Spleen (tissue), 11 donors: Measurements from ENCODE around the gene LSMEM2. TPM values are rescaled to one million over a fixed set of nuclear protein-coding genes. Genes with fewer than 3 reads are reported as not detected.
"Not testable (repeated sequence)": the region's sequence is repeated elsewhere in the genome, so short reads cannot be mapped to it uniquely, and the experiment has no call there.

Experiments used
- DNase-seq: peaks from one replicate; pipeline ENCODE4 v3.0.0-alpha.2; 2020
- H3K27ac ChIP-seq, 8 donors: fragments of 200-600 bp; sonication (generic) in 7 of 8; 1 replicate in 4 of 8; 2 replicates in 4 of 8; pipeline versions ENCODE4 v1.5.0 to v1.8.0; 2016 to 2021; ENCODE audit warnings: inconsistent platforms in 4 of 8, mild to moderate bottlenecking in 4 of 8, moderate library complexity in 1 of 8
- H3K27me3 ChIP-seq, 7 donors: fragments of 200-600 bp; sonication (generic) in 6 of 7; replicated peaks in 1 of 7; 1 replicate in 4 of 7; 2 replicates in 3 of 7; pipeline versions ENCODE4 v1.5.0 to v1.8.0; 2016 to 2021; ENCODE audit warnings: inconsistent platforms in 3 of 7, mild to moderate bottlenecking in 1 of 7
- H3K36me3 ChIP-seq, 6 donors: fragments of 200-600 bp; sonication (generic) in 5 of 6; 1 replicate in 4 of 6; 2 replicates in 2 of 6; pipeline versions ENCODE4 v1.5.0 to v1.8.0; 2016 to 2021; ENCODE audit warnings: inconsistent platforms in 2 of 6
- H3K4me1 ChIP-seq, 6 donors: fragments of 200-600 bp; sonication (generic) in 5 of 6; 1 replicate in 3 of 6; 2 replicates in 3 of 6; pipeline versions ENCODE4 v1.5.0 to v1.8.0; 2016 to 2021; ENCODE audit warnings: inconsistent platforms in 3 of 6
- H3K4me3 ChIP-seq, 8 donors: fragments of 200-600 bp; sonication (generic) in 7 of 8; 1 replicate in 4 of 8; 2 replicates in 4 of 8; pipeline versions ENCODE4 v1.5.0 to v1.8.0; 2016 to 2021; ENCODE audit warnings: inconsistent platforms in 4 of 8, mild to moderate bottlenecking in 4 of 8, moderate library complexity in 2 of 8
- H3K9me3 ChIP-seq, 8 donors: fragments of 200-600 bp; sonication (generic) in 7 of 8; 1 replicate in 4 of 8; 2 replicates in 4 of 8; pipeline versions ENCODE4 v1.5.0 to v1.8.0; 2016 to 2021; ENCODE audit warnings: inconsistent platforms in 4 of 8
- CTCF ChIP-seq, 11 experiments: fragments of 200-600 bp in 7 of 11; fragments of 450-650 bp in 4 of 11; sonication (generic) in 4 of 11; IDR thresholded peaks in 8 of 11; conservative IDR thresholded peaks in 3 of 11; 1 replicate in 7 of 11; 2 replicates in 4 of 11; pipeline versions ENCODE4 v1.4.0 to v1.8.0; 2016 to 2021; ENCODE audit warnings: antibody characterized with exemption in 11 of 11, inconsistent platforms in 4 of 11, mild to moderate bottlenecking in 1 of 11
- POLR2A ChIP-seq, 3 donors: fragments of 450-650 bp; IDR thresholded peaks; one replicate each; pipeline ENCODE4 v1.5.1; 2017; ENCODE audit warnings: antibody characterized with exemption in 3 of 3, mild to moderate bottlenecking in 1 of 3
- POLR2AphosphoS5 ChIP-seq, 3 donors: sonication (generic); formaldehyde crosslinking; IDR thresholded peaks; one replicate each; pipeline ENCODE4 v1.5.1; 2017; ENCODE audit warnings: antibody characterized with exemption in 3 of 3
- WGBS, 5 donors: extraction: QIAGEN DNeasy Blood & Tissue Kit in 3 of 5; methylation state at CpG; one replicate each; pipeline versions ENCODE4 v1.1.5 to v1.1.7; 2013 to 2018; 5-methylcytosine and 5-hydroxymethylcytosine counted together
- intact Hi-C: fragments of 100-400 bp; cut with DNase I; formaldehyde crosslinking; loops from one replicate; pipeline ENCODE4 v1.15.0; 2023; ENCODE audit warnings: low total_unique reads
- polyA plus RNA-seq, 3 donors: library from polyadenylated mRNA; stranded (reverse); fragments of 200-250 nt; gene quantifications; one replicate each; pipeline ENCODE4 v1.2.1, GENCODE V29; 2013
- total RNA-seq, 7 donors: library from RNA; depleted of rRNA in 3 of 7; stranded (reverse); fragments of >200 nt in 3 of 7; fragmentation: NEBNext Ultra II Directional in 4 of 7; extraction: Animal tissue kit (Norgen Biotek cat#: 25700) in 4 of 7; gene quantifications; one replicate each; pipeline versions ENCODE4 v1.1.0 to v1.2.1, GENCODE V29; 2016 to 2021
- donor health status: healthy with polysubstance abuse.
- donor health status: DM: no; HTN: no; CAD: no; lungs with moderate emphysema.
- donor health status: DM: no; HTN: no; CAD: no.
- donor health status: Bipolar disorder and iron deficiency.
- donor health status: healthy.
- donor health status: DM: no; HTN: no; CAD: no.
- donor health status: DM: yes; HTN: yes; CAD: no.

Gene LSMEM2
- total and polyA plus RNA-seq, 10 donors = 0.06 to 0.46 (median 0.24) TPM; not detected in 6

GRCh38 chr3:50269977-50270413, 8.9 kb upstream of the LSMEM2 start:
- intact Hi-C loops = loop anchor here (5.0 to 10.0 kb wide), 2 partner anchors 43 to 145 kb away; no protein-coding TSS in a partner anchor
- H3K4me1 ChIP-seq = peaks cover 12 to 76% (median 49%) of the 10 kb centered on the region in 6 donors

GRCh38 chr3:50270422-50271224, 8.3 kb upstream of the LSMEM2 start:
- TF ChIP-seq POLR2AphosphoS5 (IDR thresholded peaks at IDR 0.05) (no peak), CTCF (IDR thresholded peaks at IDR 0.05 in 8 of 11, conservative IDR thresholded peaks at IDR 0.05 in 3 of 11) (no peak), POLR2A (IDR thresholded peaks at IDR 0.05) (no peak)
- H3K27me3 ChIP-seq = peaks cover 0 to 51% (median 25%) of the 10 kb centered on the region in 7 donors
- intact Hi-C loops = loop anchor here (5.0 to 10.0 kb wide), 2 partner anchors 43 to 146 kb away; no protein-coding TSS in a partner anchor
- H3K36me3 ChIP-seq = no peaks in the 10 kb centered on the region
- DNase-seq = no peak
- WGBS, 5 donors = 82 to 87% (median 85%) methylated on average over 18 to 19 of the region's 19 CpGs
- H3K4me3 ChIP-seq = no peak overlapping the region
- no peaks in the 10 kb centered on the region for H3K9me3 ChIP-seq
- H3K27ac ChIP-seq = peak overlapping the region in 2 of 8 donors; percentile 20 to 63
- peaks cover 14 to 78% (median 53%) of the 10 kb centered on the region in 6 donors for H3K4me1 ChIP-seq

More at GRCh38 chr3:50269977-50270413, 8.9 kb upstream of the LSMEM2 start:
- Histone ChIP-seq H3K9me3 (no peaks in the 10 kb centered on the region), H3K27me3 (peaks cover 0 to 45% (median 19%) of the 10 kb centered on the region in 7 donors), H3K27ac (peak overlapping the region in 3 of 8 donors; percentile 20 to 63 (median 60)), H3K4me3 (no peak overlapping the region), H3K36me3 (no peaks in the 10 kb centered on the region)
- no peak for DNase-seq
- no peak for TF ChIP-seq POLR2A (IDR thresholded peaks at IDR 0.05)
- no peak for TF ChIP-seq POLR2AphosphoS5 (IDR thresholded peaks at IDR 0.05)
- no peak for TF ChIP-seq CTCF (IDR thresholded peaks at IDR 0.05 in 8 of 11, conservative IDR thresholded peaks at IDR 0.05 in 3 of 11)
- WGBS, 5 donors = 81 to 96% (median 90%) methylated on average over 7 to 8 of the region's 8 CpGs

GRCh38 chr3:50271314-50271936, 7.5 kb upstream of the LSMEM2 start:
- Histone ChIP-seq H3K27ac (no peak overlapping the region), H3K4me1 (peaks cover 14 to 83% (median 59%) of the 10 kb centered on the region in 6 donors), H3K9me3 (no peaks in the 10 kb centered on the region), H3K4me3 (no peak overlapping the region), H3K36me3 (no peaks in the 10 kb centered on the region), H3K27me3 (peaks cover 4 to 55% (median 34%) of the 10 kb centered on the region in 7 donors)
- DNase-seq = no peak
- 70 to 80% (median 76%) methylated on average over 5 to 10 of the region's 10 CpGs for WGBS, 5 donors
- intact Hi-C loops = loop anchor here (5.0 to 10.0 kb wide), 2 partner anchors 44 to 147 kb away; no protein-coding TSS in a partner anchor
- TF ChIP-seq CTCF (IDR thresholded peaks at IDR 0.05 in 8 of 11, conservative IDR thresholded peaks at IDR 0.05 in 3 of 11) (no peak), POLR2A (IDR thresholded peaks at IDR 0.05) (no peak), POLR2AphosphoS5 (IDR thresholded peaks at IDR 0.05) (no peak)

- not testable (repeated sequence) for H3K36me3 ChIP-seq, H3K9me3 ChIP-seq, DNase-seq, H3K27ac ChIP-seq, H3K4me3 ChIP-seq
- Histone ChIP-seq H3K4me1 (peaks cover 14 to 83% (median 56%) of the 10 kb centered on the region in 6 donors), H3K27me3 (peaks cover 5 to 54% (median 41%) of the 10 kb centered on the region in 7 donors)
- 69 to 79% (median 75%) methylated on average over 10 of the region's 10 CpGs for WGBS, 5 donors
- intact Hi-C loops = loop anchor here (2.0 to 10.0 kb wide), 3 partner anchors 45 to 148 kb away; partner anchors contain the start of gene GNAT1
These were observed 6.4 kb upstream of the LSMEM2 start for GRCh38 chr3:50272538-50272910.
